LNCaP clone FGC (cell line): ENCODE data around the gene FAM135A.

Experiments
- DNase-seq: peaks from one replicate; pipeline ENCODE4 v3.0.0-alpha.2; 2011; ENCODE audit warnings: low read depth
- H3K4me3 ChIP-seq: 2 replicates; pipeline ENCODE4 v1.5.1; 2011; ENCODE audit warnings: mild to moderate bottlenecking, low read depth, low read length, control low read depth
- TF ChIP-seq, protein P1 (sequence below): IDR thresholded peaks from 2 replicates; pipeline ENCODE4 v1.5.1; 2012; ENCODE audit warnings: mild to moderate bottlenecking; ENCODE audit not compliant: control insufficient read depth, insufficient read depth; ENCODE audit errors: extremely low read depth

Gene FAM135A

DNA sequence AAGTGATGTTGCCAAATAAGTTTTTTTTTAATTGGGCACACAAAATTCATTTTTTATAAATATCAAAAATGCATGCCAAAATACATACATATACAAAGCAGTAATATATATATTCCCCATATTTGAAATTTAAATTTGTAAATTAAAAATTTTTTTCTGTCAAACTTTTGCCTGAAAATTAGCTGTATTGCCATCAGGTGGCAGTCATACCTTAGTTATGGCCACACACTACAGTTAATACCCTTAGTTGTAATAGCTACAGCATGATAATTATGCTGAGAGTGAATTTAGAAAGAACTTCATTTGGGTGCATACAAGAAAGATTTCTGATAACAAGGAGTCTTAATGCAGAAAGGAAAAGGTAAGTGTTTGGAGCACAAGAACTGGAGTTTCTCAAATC, 107.3 kb downstream of the FAM135A start:
- DNase-seq: no peak
- TF ChIP-seq, protein P1, sequence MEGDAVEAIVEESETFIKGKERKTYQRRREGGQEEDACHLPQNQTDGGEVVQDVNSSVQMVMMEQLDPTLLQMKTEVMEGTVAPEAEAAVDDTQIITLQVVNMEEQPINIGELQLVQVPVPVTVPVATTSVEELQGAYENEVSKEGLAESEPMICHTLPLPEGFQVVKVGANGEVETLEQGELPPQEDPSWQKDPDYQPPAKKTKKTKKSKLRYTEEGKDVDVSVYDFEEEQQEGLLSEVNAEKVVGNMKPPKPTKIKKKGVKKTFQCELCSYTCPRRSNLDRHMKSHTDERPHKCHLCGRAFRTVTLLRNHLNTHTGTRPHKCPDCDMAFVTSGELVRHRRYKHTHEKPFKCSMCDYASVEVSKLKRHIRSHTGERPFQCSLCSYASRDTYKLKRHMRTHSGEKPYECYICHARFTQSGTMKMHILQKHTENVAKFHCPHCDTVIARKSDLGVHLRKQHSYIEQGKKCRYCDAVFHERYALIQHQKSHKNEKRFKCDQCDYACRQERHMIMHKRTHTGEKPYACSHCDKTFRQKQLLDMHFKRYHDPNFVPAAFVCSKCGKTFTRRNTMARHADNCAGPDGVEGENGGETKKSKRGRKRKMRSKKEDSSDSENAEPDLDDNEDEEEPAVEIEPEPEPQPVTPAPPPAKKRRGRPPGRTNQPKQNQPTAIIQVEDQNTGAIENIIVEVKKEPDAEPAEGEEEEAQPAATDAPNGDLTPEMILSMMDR: peak; percentile 57
- no peak overlapping the region for H3K4me3 ChIP-seq

DNA sequence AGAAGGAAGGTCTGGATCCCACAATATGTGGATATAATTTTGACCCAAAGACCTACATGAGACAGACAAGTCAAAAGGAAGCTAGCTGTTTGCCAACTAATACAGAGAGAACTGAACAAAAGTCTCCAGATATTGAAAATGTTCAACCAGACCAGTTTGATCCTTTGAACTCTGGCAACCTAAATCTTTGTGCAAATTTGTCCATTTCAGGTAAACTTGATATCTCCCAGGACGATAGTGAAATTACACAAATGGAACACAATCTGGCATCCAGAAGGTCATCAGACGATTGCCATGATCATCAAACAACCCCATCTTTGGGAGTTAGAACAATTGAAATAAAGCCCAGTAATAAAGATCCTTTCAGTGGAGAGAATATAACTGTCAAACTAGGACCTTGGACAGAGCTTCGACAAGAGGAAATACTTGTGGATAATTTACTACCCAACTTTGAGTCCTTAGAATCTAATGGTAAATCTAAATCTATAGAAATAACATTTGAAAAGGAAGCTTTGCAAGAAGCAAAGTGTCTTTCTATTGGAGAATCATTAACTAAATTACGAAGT, 111.5 kb downstream of the FAM135A start:
- no peak for DNase-seq
- no peak overlapping the region for H3K4me3 ChIP-seq

DNA sequence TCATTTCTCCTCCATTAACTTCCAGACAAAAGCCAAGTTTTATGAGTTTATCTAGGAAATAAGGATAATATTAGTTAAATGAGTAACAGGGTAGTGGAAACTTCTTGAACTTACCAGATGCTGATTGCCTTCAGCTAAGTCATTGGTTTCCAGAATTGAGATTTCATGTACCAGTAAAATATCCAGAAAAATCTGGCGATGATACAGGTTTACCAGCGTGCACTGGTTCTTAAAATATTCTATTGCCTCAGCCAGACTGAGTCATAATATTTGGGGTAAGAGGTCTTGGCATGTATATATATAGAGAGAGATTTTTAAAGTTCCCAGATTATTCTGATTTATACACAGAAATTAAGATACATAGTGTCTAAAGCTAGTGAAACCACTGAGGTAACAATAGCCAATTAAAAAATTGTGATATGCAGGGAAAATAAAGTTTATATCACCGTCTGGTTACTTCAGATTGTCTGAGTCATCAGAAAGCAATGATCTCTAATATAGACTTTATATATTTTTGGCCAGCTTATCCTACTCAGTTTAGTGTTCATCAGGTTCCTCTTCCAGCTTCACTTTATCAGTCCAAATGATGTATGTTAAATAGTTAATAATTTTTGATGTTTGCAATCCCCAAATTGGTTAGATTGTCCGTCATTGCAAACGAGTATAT, 113.9 kb downstream of the FAM135A start:
- TF ChIP-seq, protein P1: no peak
- DNase-seq: no peak

More for the DNA sequence above, 111.5 kb downstream of the FAM135A start:
- TF ChIP-seq, protein P1: no peak

DNA sequence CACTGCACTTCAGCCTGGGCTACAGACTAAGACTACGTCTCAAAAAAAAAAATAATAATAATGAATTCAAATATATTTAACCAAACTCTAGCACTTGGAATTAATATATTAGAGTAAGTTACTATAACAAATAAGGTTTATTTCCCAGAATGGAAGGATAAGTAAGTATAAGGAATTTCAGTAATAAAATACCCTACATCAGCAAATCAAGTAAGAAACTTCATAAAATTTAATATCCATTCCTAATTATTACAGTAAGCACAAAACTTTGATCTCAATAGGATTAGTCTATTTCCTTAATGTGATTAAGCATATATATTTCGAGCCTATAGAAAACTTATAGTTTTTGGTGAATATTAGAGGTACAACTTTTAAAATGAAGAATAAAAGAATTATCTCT, 116.7 kb downstream of the FAM135A start:
- H3K4me3 ChIP-seq: no peak overlapping the region

More for the DNA sequence above, 113.9 kb downstream of the FAM135A start:
- H3K4me3 ChIP-seq: no peak overlapping the region

DNA sequence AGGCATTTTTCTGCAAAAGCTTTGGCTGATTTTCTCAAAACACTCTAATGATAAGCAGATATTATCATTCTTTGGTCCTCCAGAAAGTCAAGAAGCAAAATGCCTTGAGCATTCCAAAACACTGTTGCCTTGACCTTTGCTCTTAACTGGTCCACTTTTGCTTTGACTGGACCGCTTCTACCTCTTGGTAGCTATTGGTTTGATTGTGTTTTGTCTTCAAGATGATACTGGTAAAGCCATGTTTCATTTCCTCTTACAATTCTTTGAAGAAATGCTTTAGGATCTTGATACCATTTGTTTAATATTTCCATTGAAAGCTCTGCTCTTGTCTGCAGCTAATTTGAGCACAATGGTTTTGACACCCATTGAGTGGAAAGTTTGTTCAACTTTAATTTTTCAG, 117.8 kb downstream of the FAM135A start:
- no peak overlapping the region for H3K4me3 ChIP-seq
- no peak for DNase-seq
- TF ChIP-seq, protein P1: no peak

More for the DNA sequence above, 116.7 kb downstream of the FAM135A start:
- TF ChIP-seq, protein P1: no peak
- DNase-seq: no peak

DNA sequence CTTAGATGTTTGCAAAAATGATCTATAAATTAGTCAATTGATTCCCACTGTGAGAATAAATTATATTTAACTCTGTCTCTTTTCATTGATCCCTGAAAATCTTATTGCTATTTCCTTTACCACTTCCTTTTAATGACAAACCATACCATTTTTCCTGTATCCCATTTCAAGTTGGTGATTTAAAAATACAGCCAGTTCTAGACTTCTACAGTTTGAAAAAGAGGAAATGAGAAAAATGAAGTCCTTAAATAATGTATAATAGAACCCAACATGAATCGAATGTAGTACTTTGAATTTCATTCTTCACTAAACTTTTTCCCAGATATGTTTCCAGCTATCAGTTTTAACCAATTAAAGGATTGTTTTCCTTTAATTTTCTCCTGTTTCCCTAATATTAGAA, 124.0 kb downstream of the FAM135A start:
- TF ChIP-seq, protein P1: no peak
- no peak overlapping the region for H3K4me3 ChIP-seq
- no peak for DNase-seq

DNA sequence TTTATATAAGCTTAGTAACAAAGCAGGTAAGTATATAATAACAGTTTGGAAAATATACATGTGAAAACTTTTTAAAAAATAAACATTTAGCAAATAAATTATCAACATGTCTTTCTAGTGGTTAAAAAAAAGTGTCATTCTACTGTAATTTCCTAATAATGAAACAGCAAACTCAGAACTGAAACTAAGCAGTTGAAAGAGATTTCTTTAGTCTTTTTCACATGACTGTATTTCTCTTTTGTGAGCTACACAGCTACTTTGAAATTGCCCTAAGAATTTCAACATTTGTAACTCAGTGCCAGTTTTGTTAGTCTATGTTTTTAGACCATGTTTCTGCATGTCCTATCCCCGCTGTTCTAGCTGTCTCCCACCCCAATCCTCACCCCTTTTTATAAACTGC, 125.1 kb downstream of the FAM135A start:
- no peak overlapping the region for H3K4me3 ChIP-seq
- DNase-seq: no peak
- TF ChIP-seq, protein P1: no peak
